Right lobe of liver (tissue), 4 donors: ENCODE results near the gene PRDM15.

Experiments used
- CTCF ChIP-seq, 4 donors: fragments of 200-600 bp in 3 of 4; fragments of 450-650 bp in 1 of 4; IDR thresholded peaks; one replicate each; pipeline versions ENCODE4 v1.5.1 to v1.8.0; 2016 to 2022; ENCODE audit warnings: antibody characterized with exemption in 4 of 4, mild to moderate bottlenecking in 2 of 4
- POLR2A ChIP-seq: fragments of 450-650 bp; IDR thresholded peaks from one replicate; pipeline ENCODE4 v1.6.1; 2017; ENCODE audit warnings: antibody characterized with exemption, mild to moderate bottlenecking
- donor health status: DM: no; HTN: no; CAD: no.
- donor health status: DM: no; HTN: no; CAD: no.
- donor health status: DM: no; HTN: yes; CAD: no.

- no peak for TF ChIP-seq CTCF (IDR thresholded peaks at IDR 0.05)
- no peak for TF ChIP-seq POLR2A
Observed at GRCh38 chr21:41778930-41779600, 100.1 kb downstream of the PRDM15 start.
